HepG2 (cell line): ENCODE results near the gene KRT2.

ENCODE experiments used
- CHD2 ChIP-seq: IDR thresholded peaks from 2 replicates; pipeline ENCODE4 v1.6.1; 2011; ENCODE audit warnings: low read depth, low read length, improper control_type of control experiment
- CTCF ChIP-seq: sonication (generic); formaldehyde crosslinking; IDR thresholded peaks from 2 replicates; pipeline ENCODE4 v1.5.0; 2020; ENCODE audit warnings: mild to moderate bottlenecking, missing genetic modification reagents, moderate library complexity
- FOXK2 ChIP-seq: fragments of 450-650 bp; IDR thresholded peaks from 2 replicates; pipeline ENCODE4 v1.6.1; 2016
- KAT8 ChIP-seq: IDR thresholded peaks from 2 replicates; pipeline ENCODE4 v1.6.1; 2016; ENCODE audit warnings: missing genetic modification reagents, missing compliant biosample characterization
- SMC3 ChIP-seq: IDR thresholded peaks from 2 replicates; pipeline ENCODE4 v1.6.1; 2011; ENCODE audit warnings: low read length, improper control_type of control experiment
- SP1 ChIP-seq, 2 experiments: fragments of 450-650 bp in 1 of 2; sonication (generic) in 1 of 2; formaldehyde crosslinking in 1 of 2; IDR thresholded peaks; 2 replicates each; pipeline versions ENCODE4 v1.4.0 to v1.6.1; 2016 to 2020; ENCODE audit warnings: missing genetic modification reagents in 1 of 2
- ZBTB49 ChIP-seq: sonication (generic); formaldehyde crosslinking; IDR thresholded peaks from 2 replicates; pipeline ENCODE4 v1.4.0; 2020; ENCODE audit warnings: missing genetic modification reagents, borderline replicate concordance
- ZFP36 ChIP-seq: fragments of 150-350 bp; IDR thresholded peaks from 2 replicates; pipeline ENCODE4 v1.6.1; 2018; ENCODE audit warnings: borderline replicate concordance, low read length, low read depth; ENCODE audit not compliant: partially characterized antibody
- ZNF275 ChIP-seq: sonication (generic); formaldehyde crosslinking; IDR thresholded peaks from 2 replicates; pipeline ENCODE4 v1.8.0; 2022; ENCODE audit warnings: missing genetic modification reagents, mild to moderate bottlenecking, inconsistent platforms, borderline replicate concordance
- TF ChIP-seq, protein P1 (sequence below): sonication (generic); formaldehyde crosslinking; IDR thresholded peaks from 2 replicates; pipeline ENCODE4 v1.4.0; 2020; ENCODE audit warnings: missing genetic modification reagents
- TF ChIP-seq, protein P2 (sequence below): sonication (generic); formaldehyde crosslinking; IDR thresholded peaks from 2 replicates; pipeline ENCODE4 v1.4.0; 2020; ENCODE audit warnings: missing genetic modification reagents

DNA sequence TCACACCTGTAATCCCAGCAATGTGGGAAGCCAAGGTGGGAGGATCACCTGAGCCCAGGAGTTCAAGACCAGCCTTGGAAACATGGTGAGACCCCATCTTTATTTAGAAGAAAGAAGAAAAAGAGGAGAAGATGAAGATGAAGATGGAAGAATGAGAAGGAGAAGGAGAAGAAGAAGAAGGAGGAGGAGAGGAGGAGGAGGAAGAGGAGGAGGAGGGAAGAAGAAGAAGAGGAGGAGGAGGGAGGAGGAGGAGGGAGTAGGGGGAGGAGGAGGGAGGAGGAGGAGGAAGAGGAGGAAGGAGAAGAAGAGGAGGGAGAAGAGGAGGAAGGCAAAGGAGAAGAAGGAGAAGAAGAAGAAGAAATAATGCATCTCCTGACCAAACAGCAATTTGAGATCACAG, 37.2 kb upstream of the KRT2 start:
- TF ChIP-seq ZFP36 (no peak), KAT8 (no peak), FOXK2 (no peak), ZBTB49 (CRISPR knock-in tag) (no peak), CHD2 (no peak), SP1 (IDR thresholded peaks at IDR 0.05) (no peak), SP1 (CRISPR knock-in tag; IDR thresholded peaks at IDR 0.05) (no peak), CTCF (CRISPR knock-in tag) (no peak), ZNF275 (no peak), SMC3 (no peak)
- TF ChIP-seq, protein P1, sequence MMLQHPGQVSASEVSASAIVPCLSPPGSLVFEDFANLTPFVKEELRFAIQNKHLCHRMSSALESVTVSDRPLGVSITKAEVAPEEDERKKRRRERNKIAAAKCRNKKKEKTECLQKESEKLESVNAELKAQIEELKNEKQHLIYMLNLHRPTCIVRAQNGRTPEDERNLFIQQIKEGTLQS (CRISPR knock-in tag) = no peak
- TF ChIP-seq, protein P2, sequence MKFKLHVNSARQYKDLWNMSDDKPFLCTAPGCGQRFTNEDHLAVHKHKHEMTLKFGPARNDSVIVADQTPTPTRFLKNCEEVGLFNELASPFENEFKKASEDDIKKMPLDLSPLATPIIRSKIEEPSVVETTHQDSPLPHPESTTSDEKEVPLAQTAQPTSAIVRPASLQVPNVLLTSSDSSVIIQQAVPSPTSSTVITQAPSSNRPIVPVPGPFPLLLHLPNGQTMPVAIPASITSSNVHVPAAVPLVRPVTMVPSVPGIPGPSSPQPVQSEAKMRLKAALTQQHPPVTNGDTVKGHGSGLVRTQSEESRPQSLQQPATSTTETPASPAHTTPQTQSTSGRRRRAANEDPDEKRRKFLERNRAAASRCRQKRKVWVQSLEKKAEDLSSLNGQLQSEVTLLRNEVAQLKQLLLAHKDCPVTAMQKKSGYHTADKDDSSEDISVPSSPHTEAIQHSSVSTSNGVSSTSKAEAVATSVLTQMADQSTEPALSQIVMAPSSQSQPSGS (CRISPR knock-in tag) = no peak
